Subcutaneous abdominal adipose tissue (tissue), 5 donors: ENCODE data around the gene TMEM255A.

ENCODE experiments used
- H3K27ac ChIP-seq: one replicate; pipeline ENCODE4 v1.7.0; 2013; ENCODE audit warnings: low read depth, mild to moderate bottlenecking, inconsistent platforms, low read length, moderate library complexity
- H3K27me3 ChIP-seq, 5 donors: one replicate each; pipeline ENCODE4 v1.7.0; 2013; ENCODE audit warnings: low read length in 5 of 5, inconsistent platforms in 1 of 5; ENCODE audit not compliant: control insufficient read depth in 5 of 5, insufficient read depth in 4 of 5
- H3K36me3 ChIP-seq, 5 donors: one replicate each; pipeline ENCODE4 v1.7.0; 2013; ENCODE audit warnings: low read length in 5 of 5; ENCODE audit not compliant: control insufficient read depth in 5 of 5, insufficient read depth in 5 of 5
- H3K4me1 ChIP-seq, 5 donors: one replicate each; pipeline ENCODE4 v1.7.0; 2013; ENCODE audit warnings: low read length in 5 of 5, mild to moderate bottlenecking in 3 of 5, moderate library complexity in 1 of 5; ENCODE audit not compliant: control insufficient read depth in 5 of 5, insufficient read depth in 5 of 5
- H3K4me3 ChIP-seq, 5 donors: one replicate each; pipeline ENCODE4 v1.7.0; 2013; ENCODE audit warnings: low read length in 5 of 5, low read depth in 1 of 5
- H3K9ac ChIP-seq, 5 donors: one replicate each; pipeline ENCODE4 v1.7.0; 2013; ENCODE audit warnings: low read length in 5 of 5, mild to moderate bottlenecking in 4 of 5, moderate library complexity in 3 of 5
- H3K9me3 ChIP-seq, 5 donors: one replicate each; pipeline ENCODE4 v1.7.0; 2013; ENCODE audit warnings: low read length in 5 of 5; ENCODE audit not compliant: control insufficient read depth in 5 of 5
- donor health status: healthy.
- donor health status: healthy.
- donor health status: healthy.
- donor health status: healthy.
- donor health status: healthy.

TMEM255A gene

GRCh38 chrX:120294651-120295050, 16.6 kb downstream of the TMEM255A start:
- no peaks in the 10 kb centered on the region for H3K9me3 ChIP-seq
- no peak overlapping the region for H3K4me3 ChIP-seq
- H3K27ac ChIP-seq: no peak overlapping the region

DNA sequence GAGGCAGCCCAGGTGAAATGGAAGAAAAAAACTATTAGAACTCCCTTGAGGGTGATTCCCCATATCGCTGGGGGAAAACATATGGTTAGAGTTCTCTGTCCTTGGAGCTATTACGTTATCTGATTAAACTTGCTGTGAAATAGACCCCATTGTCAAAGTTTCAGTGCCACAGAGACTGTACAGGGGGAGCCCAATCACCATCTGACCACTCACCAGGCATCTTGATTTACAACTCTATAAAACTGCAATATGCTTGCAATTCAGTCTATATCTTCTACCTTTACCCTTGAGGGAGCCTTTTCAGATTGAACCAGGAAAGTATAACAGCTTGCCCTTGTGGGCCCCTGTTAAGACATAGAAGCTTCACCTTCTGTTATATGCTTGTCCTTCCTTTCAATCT, 18.2 kb downstream of the TMEM255A start:
- H3K4me1 ChIP-seq: no peaks in the 10 kb centered on the region
- no peaks in the 10 kb centered on the region for H3K9me3 ChIP-seq
- H3K36me3 ChIP-seq: no peaks in the 10 kb centered on the region
- no peaks in the 10 kb centered on the region for H3K27me3 ChIP-seq
- no peak overlapping the region for H3K27ac ChIP-seq
- H3K4me3 ChIP-seq: no peak overlapping the region
- H3K9ac ChIP-seq: no peak overlapping the region

More at GRCh38 chrX:120294651-120295050, 16.6 kb downstream of the TMEM255A start:
- H3K9ac ChIP-seq: no peak overlapping the region
- no peaks in the 10 kb centered on the region for H3K36me3 ChIP-seq
- no peaks in the 10 kb centered on the region for H3K4me1 ChIP-seq
- no peaks in the 10 kb centered on the region for H3K27me3 ChIP-seq

DNA sequence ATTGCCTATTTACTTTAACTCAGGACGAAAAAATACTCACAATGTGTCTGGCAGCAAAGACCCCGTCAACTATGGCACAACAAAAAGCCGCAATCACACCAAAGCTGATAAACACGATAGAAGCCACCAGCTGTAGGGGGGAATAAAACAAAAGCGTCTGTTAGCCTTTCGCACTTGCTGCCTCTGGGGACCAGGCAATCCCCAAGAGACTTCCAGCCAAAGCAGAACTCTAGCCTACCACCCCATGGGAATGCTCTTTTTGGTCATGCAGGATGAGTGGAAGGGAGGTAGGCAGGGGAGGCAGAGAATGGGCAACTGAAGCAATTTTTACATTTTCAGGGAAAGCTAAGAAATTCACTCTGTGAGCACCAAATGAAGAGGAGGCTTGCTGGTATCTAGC, 20.1 kb downstream of the TMEM255A start:
- H3K27me3 ChIP-seq: no peaks in the 10 kb centered on the region
- H3K27ac ChIP-seq: no peak overlapping the region
- no peak overlapping the region for H3K4me3 ChIP-seq
- H3K36me3 ChIP-seq: no peaks in the 10 kb centered on the region
- no peak overlapping the region for H3K9ac ChIP-seq
- H3K9me3 ChIP-seq: no peaks in the 10 kb centered on the region
- no peaks in the 10 kb centered on the region for H3K4me1 ChIP-seq

DNA sequence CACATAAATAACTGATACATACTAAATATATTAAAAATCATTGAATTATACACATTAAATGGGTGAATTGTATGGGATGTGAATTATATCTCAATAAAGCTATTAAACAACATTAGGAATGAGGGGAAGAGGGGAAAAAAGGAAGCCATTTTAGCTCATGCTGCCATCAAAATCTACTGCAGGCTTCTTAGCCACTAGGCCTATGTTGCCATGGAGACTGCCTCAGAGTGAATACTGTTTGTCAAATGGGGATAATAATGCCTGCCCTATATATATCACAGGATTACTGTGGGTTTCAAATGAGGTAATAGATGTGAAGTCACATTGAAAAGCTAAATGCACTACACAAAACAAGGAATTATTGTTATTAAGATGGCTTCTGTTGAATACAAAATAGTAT, 21.2 kb downstream of the TMEM255A start:
- H3K27me3 ChIP-seq: no peaks in the 10 kb centered on the region

GRCh38 chrX:120287513-120288112, 23.6 kb downstream of the TMEM255A start:
- H3K36me3 ChIP-seq: no peaks in the 10 kb centered on the region
- H3K27ac ChIP-seq: no peak overlapping the region
- no peaks in the 10 kb centered on the region for H3K4me1 ChIP-seq
- H3K9me3 ChIP-seq: no peaks in the 10 kb centered on the region
- H3K9ac ChIP-seq: no peak overlapping the region
- no peak overlapping the region for H3K4me3 ChIP-seq
- no peaks in the 10 kb centered on the region for H3K27me3 ChIP-seq

More for the DNA sequence above, 21.2 kb downstream of the TMEM255A start:
- Histone ChIP-seq H3K4me1 (no peaks in the 10 kb centered on the region), H3K36me3 (no peaks in the 10 kb centered on the region), H3K9ac (no peak overlapping the region), H3K4me3 (no peak overlapping the region), H3K27ac (no peak overlapping the region), H3K9me3 (no peaks in the 10 kb centered on the region)

- no peaks in the 10 kb centered on the region for H3K9me3 ChIP-seq
- H3K4me1 ChIP-seq: peaks cover 0 to 4% (median 0%) of the 10 kb centered on the region in 5 donors
- no peaks in the 10 kb centered on the region for H3K27me3 ChIP-seq
- H3K36me3 ChIP-seq: no peaks in the 10 kb centered on the region
- no peak overlapping the region for H3K9ac ChIP-seq
- H3K27ac ChIP-seq: no peak overlapping the region
- H3K4me3 ChIP-seq: no peak overlapping the region
Measured at GRCh38 chrX:120286733-120287512, 24.3 kb downstream of the TMEM255A start.

- H3K9ac ChIP-seq: no peak overlapping the region
- H3K27ac ChIP-seq: no peak overlapping the region
- peaks cover 0 to 4% (median 0%) of the 10 kb centered on the region in 5 donors for H3K4me1 ChIP-seq
- peaks cover 0 to 2% (median 0%) of the 10 kb centered on the region in 5 donors for H3K27me3 ChIP-seq
- no peak overlapping the region for H3K4me3 ChIP-seq
- no peaks in the 10 kb centered on the region for H3K9me3 ChIP-seq
- no peaks in the 10 kb centered on the region for H3K36me3 ChIP-seq
Measured at GRCh38 chrX:120282697-120283096, 28.6 kb downstream of the TMEM255A start.

DNA sequence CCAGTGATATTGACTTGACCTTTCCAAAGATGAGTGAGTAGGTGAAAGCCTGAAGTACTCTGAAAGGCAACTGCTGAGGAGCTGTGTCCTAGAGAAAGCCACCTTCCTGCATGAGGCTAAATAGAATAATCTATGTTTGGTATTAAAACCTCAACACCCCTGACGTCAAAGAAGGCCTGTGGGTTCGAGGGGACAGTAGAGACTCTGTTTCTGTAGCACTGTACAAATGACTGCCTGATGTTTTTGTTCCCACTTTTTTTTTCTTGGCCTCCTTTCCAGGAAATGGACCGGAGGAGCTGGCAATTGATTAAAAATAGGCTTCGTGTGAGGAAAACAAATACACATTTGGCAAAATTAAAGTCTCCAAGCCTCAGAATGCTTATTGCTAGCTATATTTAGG, 29.5 kb downstream of the TMEM255A start:
- Histone ChIP-seq H3K27me3 (peaks cover 0 to 7% (median 0%) of the 10 kb centered on the region in 5 donors), H3K36me3 (no peaks in the 10 kb centered on the region), H3K4me3 (no peak overlapping the region), H3K4me1 (peaks cover 0 to 4% (median 0%) of the 10 kb centered on the region in 5 donors), H3K9ac (no peak overlapping the region), H3K9me3 (no peaks in the 10 kb centered on the region), H3K27ac (no peak overlapping the region)

- no peak overlapping the region for H3K9ac ChIP-seq
- no peak overlapping the region for H3K27ac ChIP-seq
- no peaks in the 10 kb centered on the region for H3K9me3 ChIP-seq
- H3K27me3 ChIP-seq: peaks cover 0 to 13% (median 0%) of the 10 kb centered on the region in 5 donors
- no peak overlapping the region for H3K4me3 ChIP-seq
- H3K36me3 ChIP-seq: no peaks in the 10 kb centered on the region
- H3K4me1 ChIP-seq: peaks cover 0 to 4% (median 0%) of the 10 kb centered on the region in 5 donors
Measured at GRCh38 chrX:120281021-120281624, 30.1 kb downstream of the TMEM255A start.

- H3K9ac ChIP-seq: no peak overlapping the region
- H3K27me3 ChIP-seq: peaks cover 0 to 24% (median 3%) of the 10 kb centered on the region in 5 donors
- no peak overlapping the region for H3K27ac ChIP-seq
- no peaks in the 10 kb centered on the region for H3K9me3 ChIP-seq
- H3K4me1 ChIP-seq: peaks cover 0 to 6% (median 2%) of the 10 kb centered on the region in 5 donors
- no peak overlapping the region for H3K4me3 ChIP-seq
- H3K36me3 ChIP-seq: no peaks in the 10 kb centered on the region
Measured at GRCh38 chrX:120274958-120275357, 36.3 kb downstream of the TMEM255A start.
